GM18511 (cell line): ENCODE measurements around the gene GPR78.

Experiments used
- ATAC-seq: cut with Tn5 transposase; IDR thresholded peaks from one replicate; pipeline ENCODE4 v1.9.1; 2021; ENCODE audit warnings: mild to moderate bottlenecking, moderate library complexity; ENCODE audit not compliant: unreplicated experiment

GPR78 gene

GRCh38 chr4:8546766-8547107, 33.5 kb upstream of the GPR78 start:
- no peak for ATAC-seq

DNA sequence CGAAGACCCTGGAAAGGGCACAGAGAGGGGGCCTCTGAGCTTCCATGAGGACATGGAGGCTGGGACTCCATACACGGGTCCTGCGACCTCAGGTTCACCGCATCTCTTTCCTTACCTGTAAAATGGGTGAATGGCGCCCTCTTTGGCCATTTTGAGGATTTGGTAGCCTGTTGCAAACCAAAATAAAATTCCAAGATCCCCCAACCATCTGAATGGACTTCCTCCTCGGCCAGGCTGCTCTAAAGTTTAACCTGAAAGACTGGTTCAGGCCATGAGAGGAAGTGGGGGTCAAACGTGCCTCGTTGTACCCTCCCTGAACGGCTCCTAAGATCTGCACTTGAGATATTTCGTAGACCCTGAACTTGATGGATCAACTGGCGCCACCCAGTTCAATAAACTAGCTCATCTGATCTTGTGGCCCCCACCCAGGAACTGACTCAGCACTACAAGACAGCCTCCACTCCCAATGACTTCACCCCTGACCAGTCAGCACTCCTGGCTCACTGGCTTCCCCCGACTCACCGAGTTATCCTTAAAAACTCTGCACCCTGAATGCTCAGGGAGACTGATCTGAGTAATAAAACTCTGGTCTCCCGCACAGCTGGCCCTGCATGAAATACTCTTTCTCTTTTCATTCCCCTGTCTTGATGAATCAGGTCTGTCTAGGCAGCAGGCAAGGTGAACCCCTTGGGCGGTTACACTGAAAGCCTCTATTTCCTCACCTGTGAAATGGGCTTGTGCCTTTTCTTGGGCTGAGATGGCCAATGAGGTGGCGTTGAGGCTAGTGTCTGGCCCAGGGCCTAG, 32.9 kb upstream of the GPR78 start:
- ATAC-seq, result no peak

GRCh38 chr4:8547912-8548730, 32.1 kb upstream of the GPR78 start:
- ATAC-seq, result no peak

GRCh38 chr4:8548731-8549351, 31.4 kb upstream of the GPR78 start:
- no peak for ATAC-seq

- ATAC-seq, result no peak
Observed at GRCh38 chr4:8549352-8549931, 30.8 kb upstream of the GPR78 start.

DNA sequence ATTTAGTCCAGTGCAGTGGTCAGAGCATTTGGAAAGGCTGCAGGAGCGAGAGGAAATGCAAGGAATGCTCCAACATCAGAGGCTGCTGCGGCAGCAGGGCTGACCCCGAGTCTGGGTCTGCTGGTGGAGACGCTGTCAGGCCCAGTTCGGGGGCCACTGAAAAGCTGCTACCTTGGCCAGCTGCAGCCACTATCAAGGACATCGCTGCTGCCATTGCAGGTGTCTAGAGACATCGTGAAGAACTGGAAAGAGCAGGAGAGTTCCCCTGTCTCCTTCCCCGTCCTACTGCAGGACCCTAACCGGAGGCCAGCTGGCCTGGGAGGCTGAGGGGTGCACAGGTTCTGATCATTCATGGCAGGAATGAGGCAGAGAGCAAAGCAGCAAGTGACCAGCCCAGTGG, 29.5 kb upstream of the GPR78 start:
- ATAC-seq, result no peak

DNA sequence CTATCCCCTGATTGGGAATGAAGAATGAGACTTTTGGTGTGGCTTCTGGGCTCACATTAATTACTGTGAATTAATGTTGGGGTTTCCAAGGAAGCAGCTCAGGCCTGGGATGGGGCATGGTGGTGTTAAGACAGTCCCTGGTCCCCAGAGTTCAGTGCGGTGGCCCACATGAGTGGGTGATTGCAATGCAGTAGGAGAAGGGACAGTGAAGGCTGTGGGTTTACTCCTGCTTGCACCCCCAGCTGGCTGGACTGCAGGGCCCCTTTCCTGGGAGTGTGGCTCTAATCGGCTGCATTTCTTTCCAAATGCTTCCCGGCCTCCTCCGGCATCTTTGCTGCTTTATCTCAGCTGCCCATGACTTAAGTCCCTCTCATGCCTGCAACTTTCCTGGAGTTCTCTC, 28.2 kb upstream of the GPR78 start:
- ATAC-seq, result no peak

GRCh38 chr4:8552581-8553205, 27.5 kb upstream of the GPR78 start:
- ATAC-seq, result no peak

GRCh38 chr4:8553216-8553615, 27.0 kb upstream of the GPR78 start:
- no peak for ATAC-seq

GRCh38 chr4:8553991-8554405, 26.2 kb upstream of the GPR78 start:
- no peak for ATAC-seq

DNA sequence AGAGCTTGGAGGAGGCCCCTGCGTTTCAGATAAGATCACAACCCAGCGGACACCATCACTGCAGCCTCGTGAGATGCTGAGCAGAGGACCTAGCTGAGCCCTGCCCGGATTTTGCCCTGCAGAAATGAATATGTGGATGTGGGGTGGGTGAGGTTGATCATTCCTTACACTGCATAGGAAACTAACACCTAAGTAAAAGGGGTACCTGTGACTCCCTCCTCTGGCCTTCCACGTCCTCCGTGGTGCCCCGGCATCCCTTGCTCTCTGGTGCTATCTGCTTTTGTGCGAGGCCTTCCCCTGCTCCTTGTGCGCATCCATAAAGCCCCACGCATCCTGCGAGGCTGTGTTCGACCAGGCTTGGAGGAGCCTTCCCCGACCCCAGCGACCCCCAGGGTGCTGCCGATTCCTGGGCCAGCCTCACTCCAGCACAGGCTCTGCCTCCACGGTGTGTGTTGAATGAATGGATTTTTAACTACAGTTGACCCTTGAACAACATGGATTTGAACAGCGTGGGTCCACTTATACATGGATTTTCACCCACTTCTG, 25.6 kb upstream of the GPR78 start:
- ATAC-seq, result no peak

DNA sequence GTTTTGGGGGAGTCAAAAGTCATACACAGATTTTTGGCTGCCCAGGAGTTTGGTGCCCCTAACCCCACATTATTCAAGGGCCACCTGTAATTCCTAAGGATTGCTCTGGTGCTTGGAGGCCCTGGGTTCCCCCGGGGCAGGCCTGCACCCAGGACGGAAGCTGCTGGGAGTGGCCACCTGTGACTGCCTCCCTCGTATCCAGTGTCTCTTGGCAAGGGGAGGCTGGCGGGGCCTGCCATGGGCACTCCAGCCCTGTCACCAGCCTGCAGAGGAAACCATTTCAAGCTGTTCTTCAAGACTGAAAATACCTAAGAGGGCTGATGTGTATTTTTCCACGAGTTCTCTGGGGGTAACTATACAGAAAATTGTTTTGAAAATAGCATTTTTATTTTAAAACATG, 24.5 kb upstream of the GPR78 start:
- ATAC-seq, result no peak

GRCh38 chr4:8556341-8557150, 23.6 kb upstream of the GPR78 start:
- ATAC-seq, result no peak

DNA sequence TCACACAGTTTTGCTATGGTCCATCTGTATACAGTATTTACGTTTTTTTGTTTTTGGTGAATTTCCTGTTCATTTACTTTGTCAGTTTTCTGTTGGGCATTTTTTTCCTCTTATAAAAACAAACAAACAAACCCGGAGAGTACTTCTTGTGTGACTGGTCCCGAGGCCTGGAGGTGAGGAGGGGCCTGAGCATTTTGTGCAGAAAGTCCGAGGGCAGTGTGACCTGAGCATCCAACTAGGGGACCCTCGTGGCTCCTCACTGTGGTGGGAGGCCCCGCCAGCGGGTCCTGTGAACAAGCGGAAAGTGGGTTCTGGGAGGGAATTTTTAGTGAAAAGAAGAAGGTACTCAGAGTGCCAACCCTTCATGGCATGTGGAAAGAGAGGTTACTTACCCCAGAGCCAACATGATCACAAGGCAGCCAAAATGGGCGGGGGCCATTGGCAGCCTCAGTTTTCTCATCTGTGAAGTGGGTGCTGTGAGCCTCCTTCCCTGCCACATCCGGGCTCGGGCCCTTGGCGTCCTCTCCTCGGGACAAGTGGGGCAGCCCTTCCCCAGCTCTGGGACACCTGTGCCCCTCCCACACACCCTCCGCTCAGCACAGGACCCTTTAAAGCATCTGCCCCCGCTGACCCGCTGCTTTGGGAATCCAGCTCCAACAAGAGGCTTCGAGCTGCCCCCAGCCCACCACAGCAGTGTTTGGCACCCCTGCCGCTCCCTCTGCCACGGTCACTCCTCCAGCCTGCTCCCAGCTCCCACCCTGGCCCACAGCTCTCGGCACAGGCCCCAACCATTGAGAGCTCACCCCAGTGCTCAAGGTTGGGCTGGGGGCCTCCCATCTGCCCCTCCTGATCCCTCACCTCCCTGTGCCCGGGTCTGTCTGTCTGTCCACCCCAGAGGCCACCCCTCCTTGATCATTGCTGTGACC, 22.8 kb upstream of the GPR78 start:
- no peak for ATAC-seq

DNA sequence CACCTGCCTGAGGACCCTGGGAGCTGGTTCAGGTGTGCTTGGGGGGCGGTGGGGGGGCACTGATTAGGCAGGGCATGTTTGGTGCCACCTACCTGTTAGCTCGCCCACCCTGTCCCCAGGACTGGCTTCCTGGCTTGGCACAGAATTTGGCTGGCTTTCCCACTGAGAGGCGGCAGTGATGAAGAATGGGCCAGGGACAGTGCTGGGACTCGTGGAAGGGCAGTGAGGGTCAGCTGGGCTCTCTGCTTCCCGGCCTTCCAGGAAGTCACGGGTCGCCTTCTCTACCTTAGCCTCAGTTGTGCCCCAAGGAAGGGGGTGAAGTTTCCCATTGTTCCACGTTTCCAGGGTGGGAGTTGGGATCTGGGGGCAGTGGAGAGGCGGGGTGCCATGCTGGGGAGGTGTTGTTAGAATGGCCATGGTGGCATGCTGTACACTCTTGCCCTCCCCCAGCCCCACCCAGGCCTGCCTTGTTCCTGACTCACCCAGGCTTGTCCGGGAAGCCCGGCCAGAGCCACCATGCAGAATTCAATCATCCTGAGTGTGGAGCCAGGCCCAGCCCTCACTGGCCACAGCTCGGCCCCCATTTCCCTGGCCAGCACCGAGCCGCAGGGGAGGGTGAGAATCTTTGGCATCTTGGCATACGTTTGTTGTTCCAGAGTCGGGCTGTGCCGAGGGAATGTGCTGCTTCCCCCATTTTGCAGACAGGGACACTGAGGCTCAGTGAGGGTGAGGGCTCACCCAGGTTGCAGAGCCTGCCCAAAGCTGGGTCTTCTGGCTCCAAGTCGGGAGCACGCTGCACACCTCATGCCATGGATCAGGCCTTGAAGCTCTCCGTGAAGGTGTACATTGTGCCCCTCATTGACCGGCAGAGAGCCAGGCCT, 21.9 kb upstream of the GPR78 start:
- no peak for ATAC-seq

- ATAC-seq, result no peak
Observed at GRCh38 chr4:8559011-8559410, 21.2 kb upstream of the GPR78 start.

DNA sequence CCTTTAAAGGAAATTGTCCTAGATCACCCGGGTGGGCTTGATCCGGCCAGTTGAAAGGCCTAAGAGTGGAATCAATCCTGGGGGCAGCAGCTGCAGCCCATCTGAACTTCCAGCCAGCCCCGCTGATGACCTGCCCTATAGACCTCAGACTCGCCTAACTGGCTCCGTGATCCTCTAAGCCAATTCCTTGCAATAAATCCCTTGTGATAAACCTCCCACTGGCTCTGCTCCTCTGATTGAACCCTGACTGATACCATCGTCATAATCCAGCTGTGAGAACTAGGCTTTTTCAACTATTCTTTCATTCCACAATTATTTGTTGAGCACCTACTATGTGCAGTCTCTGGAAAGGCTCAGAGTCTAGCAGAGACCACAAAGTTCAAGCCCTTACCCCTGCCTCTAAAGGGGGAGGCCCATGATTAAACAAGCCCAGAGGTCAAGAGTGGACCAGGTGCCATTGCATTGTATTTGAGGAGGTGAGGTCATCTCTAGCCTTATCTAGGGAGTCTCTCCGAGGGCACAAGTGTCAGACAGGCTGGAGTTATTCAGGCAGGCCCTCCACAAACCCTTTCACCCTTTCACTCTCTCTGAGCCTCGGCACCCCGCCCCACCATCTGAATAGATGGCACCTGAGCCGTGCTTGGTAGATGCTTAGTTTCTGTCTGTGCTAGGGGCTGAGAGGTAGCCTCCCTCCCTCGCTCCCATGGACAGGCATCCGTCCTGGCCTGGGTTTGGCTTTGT, 20.5 kb upstream of the GPR78 start:
- ATAC-seq, result no peak
